Measurements from ENCODE around the gene VCP.

Gene VCP

DNA sequence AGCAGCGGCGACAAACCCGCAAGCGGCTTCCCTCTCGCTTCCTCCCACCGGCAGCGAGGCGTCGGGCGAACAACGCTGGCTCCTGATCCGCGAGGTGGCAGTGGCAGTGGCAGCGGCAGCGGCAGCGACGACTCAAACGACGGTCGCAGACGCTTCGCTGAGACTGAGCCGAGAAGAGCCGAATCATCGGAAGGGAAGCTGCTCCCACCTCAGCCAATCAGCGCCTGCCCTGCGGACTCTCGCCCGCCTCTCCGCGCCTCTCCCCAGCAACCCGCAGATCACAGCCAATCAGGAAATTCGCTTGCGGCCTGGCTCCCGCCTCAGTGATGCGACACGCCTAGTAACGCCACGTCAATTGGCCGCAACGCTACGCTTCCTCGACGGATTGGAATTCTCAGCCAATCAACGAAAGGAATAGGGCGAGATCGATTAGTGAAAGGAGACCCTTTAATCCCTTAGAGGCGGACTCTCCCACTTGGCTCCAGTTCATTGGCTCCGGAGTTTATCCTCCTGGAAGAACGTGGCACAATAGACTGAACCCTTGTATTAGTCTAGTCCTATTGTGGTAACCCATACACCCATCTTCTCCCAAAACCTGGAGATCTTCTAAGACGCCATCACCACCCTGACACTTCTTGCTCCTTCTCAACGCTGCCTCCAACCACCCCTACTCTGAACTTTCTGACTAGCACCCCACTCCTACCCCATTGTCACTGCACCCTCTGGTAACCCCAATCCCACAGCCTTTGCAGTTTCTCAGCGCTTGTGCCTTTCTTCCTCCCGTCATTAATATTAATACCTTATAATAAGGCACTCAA lies at the start of gene VCP:
Gene VCP (minus strand): TSS at position 165 of the 818 bp plus-strand sequence. CDS start 272 bp downstream, outside the sequence.
- peak; percentile 49 to 99 (median 97) for DNase-seq

DNA sequence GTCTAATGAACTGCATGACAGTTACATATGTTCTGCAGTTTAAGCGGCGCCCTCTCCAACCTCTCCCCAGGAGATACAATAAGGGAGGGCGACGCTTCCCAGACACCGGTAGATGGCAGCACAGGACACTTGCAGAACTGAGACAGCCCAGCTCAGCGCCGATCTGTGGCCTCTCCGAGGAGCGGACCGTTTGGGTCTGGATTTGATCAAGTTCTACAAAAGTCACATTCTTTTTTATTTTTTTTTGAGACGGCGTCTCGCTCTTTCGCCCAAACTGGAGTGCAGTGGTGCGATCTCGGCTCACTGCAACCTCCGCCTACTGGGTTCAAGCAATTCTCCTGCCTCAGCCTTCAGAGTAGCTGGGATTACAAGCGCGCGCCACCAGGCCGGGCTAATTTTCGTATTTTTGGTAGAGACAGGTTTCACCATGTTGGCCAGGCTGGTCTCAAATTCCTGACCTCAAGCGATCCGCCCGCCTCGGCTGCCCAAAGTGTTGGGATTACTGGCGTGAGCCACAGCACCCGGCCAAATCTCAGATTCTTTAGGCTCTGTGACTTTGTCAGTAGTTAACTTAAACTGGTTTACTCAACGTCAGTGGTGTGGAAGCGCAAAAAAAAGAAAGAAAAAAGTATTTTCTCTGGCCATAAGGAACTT lies 44.6 kb upstream of the VCP start:
- peak in 49 of 51 donors; percentile 39 to 92 (median 79) for DNase-seq

DNA sequence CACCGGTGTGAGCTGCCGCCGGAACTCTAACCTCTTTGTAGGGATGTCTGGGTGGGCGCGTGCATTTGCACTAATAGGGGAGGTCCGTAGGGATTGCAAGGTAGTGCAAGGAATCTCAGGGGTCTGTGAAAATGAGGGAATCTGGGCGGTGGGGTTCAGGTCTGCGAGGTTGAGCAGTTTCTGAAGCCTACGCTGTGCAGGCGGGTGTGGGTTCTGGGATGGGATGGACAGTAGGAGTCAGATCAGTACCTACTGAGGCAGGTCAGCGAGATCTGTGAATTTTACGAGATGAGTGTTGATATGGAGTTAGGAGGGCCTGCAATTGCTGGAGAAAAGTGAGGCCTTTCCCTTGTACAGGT lies 44.1 kb upstream of the VCP start:
- peak in 3 of 51 donors; percentile 43 to 56 (median 52) for DNase-seq

DNA sequence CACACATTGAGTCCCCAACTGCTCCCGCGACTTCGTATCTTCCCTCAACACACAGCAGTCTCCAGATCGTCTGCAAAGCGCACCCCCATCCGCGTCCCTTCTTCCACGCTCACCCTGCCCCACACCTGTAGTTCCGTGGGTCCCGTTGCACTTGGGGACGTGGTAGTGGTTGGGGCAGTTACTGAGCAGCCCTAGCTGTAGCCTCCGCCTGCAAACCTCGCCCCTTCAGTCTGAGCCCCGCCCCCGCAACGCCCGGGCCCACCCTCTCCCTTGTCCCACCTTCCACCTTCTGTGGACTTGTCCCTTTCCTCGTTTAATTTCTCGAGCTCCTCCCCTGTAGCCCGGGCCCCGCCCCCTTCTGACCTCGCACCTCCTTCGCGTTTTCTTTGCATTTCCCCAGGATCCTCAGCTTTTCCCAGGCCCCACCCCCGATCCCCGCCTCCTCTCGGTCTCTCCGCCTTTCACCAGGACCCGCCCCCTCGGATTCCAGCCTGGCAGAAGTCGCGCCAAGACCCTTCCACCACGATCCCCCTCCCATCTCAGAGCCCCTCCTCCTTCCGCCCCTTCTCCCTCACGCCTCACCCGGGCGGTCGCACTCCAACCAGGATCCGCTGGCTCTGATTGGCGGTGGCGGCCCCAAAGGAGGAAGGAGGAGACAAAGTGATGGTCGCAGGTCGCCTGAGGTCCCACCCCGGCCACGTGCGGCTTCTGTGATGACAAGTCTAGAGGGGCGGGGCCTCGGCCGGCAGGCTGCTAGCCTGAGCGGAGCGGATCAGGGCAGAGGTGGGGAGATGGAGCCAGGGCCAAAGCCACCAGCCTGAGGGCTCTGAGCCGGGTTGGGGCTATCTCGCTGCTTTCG lies 43.5 kb upstream of the VCP start, which contains the start of gene ATOSB:
Gene ATOSB (minus strand): TSS at position 183 of the 859 bp plus-strand sequence. CDS start 7,588 bp downstream, outside the sequence.
- peak; percentile 27 to 98 (median 88) for DNase-seq

DNA sequence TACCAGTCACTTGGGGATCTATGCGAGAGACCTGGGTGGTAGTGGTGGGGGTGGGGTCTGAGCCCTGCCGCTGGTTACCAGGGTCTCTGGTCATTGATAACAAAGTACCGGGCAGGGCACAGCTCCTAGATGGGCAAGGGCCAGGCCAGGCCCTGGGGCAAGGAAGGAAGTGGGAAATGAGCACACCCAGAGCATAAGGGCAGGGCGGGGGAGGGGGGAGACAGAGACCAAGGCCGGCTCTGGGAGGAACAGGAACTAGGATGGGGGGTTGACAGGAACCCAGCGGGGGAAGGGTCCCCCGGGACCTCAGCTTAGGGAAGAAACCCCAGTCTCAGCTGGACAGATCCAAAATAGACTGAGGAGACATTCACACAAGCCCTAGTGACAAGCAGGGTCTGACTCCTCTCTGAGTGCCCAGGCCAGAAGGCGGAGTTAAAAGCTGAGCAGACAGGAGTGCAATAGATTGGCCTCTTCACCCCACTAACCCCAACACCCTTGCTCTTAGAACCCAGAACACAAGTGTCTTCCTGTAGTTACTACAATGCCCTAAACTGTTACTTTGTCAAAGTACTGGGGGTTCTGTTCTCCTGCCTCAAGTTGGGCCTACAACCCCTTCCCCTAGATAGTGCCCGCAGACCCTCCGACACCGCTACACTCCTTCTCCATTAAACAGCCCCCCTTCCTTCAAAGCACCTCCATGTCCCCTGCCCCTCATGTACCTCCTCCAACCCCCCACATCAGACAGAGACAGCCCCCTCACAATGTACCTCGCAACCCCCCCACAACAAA lies 42.6 kb upstream of the VCP start:
- DNase-seq: peak in 29 of 51 donors; percentile 5 to 52 (median 28)

DNA sequence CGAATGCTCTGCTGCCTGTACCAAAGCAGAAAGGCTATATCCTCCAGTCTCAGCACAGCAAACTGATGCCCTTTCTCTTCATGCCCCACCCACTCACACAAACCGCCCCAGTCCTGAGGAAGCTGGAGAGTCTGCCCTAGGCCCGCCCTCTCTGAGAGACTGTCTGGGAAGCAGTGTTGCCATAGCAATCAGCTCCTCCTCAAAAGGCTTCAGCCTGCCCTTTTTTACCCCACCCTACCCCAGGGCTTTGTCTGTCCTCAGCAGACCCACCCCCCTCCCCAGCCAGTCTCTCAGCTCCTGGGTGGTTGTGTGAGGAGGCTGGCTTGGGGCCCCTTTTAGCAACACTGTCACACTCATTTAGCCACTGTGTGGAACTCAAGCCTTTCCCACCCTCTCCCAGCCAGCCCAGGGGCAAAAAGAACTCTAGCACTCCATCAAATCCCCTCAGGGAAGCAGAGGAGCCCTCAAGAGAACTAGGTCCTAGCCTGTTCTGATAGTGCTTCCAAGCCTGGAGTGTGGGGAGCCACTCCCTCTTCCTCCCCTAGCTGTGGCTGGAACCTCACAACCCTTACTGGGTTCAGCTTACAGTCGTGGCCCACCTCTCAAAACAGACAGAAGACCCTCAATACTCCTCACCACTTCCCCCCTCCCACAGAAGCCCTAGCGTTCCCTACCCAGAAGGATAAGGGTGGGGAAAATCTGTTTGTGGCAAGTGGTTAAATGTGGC lies 41.9 kb upstream of the VCP start:
- DNase-seq: peak in 43 of 51 donors; percentile 20 to 91 (median 65)

DNA sequence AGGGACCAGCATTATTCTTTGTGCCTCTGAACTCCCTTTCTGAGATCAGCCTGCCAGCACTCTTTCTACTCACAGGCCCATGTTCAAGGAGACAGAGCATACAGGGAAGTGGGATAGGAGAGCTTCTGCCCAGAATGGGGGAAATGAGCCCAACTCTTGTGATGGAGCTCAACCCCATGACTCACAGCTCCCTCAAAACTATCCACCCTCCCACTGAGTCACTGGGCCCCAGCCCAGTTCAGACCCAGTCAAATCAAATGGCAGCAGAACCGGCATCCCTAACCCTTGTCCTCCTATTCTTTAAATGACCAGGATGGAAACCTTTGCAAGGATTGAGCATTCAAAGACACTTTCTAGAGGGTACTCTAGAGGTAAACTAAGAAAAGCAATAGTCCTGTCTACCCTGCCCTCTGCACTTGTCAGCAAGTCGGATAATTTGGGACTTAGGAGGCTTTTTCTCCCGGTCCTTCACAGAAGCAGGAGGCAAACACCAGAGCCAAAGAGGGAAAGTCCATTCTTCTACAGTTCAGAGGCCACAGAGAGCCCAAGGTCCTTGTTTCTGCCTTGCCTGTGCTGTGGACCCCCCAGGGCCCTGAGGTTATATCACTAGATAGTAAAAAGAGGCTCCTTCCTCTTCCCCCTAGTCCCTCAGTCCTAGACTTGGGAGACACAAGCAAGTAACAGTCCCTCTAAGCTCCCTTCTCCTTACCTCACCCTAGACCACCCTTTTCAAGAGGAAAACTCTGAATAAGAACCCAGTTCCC lies 40.0 kb upstream of the VCP start:
- DNase-seq: peak in 12 of 51 donors; percentile 10 to 54 (median 36)

DNA sequence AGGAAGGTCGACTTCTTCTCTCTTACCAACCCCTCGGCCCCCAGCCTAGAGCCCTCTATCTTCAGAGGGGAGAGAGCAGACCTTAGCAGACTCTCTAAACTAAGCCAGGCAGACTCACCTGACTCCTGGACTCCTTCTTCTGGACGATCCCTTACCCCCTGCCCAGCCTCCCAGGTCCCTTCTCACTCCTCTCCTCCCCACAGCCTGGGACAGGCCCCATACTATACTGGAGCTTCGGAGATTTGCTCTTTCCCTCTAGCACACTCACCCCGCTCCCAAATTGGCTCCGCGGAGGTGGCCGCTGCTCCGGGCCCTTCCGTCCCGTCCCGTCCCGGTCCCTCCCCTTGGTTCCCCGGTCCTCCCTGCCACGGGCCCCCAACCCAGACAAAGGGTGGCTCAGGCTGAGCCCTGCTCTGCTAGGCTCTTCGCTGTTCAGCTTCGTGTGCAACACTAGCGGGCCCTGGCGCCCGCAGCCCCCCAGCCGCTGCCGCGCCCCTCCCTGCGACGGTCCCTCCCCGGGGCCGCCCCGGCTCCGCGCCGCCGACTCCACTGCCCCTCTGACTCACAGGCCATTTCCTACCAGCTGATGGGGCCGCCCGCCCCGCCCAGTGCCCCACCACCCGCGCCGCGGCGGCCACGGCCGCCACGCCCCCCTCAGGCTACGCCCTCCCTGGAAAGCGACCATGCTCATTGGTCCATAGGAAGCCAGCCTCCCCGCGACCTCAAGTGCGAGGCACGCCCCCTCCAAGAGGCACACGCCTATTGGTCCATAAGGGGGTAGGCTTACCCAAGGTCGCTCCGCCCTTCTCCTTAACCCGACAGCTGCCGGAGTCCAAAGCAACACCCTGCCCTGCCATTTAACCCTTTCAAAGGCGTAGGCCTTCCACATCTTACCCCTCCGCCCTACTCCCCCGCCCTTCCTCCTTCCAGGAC lies 38.8 kb upstream of the VCP start:
- peak; percentile 61 to 99 (median 97) for DNase-seq

DNA sequence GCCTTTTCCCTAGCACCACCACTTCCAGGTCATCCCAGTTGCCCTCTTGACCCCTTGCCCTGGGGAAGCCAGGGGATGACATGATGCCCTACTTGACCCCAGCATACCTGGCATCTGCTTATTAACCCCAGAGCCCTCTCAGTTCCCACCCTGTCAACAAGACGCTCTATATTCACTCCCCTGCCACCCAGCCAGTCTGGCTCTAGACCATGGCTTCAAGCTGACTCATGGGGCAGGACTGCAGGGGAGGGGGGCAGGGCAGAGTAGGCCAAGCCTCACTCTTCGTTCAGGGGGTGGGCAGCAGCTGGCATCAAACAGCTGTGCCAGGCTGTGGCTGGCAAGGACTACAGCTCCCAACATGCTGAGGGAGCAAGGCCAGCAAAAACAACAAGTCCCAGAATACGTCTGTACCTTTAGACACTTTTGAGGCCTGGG lies 37.9 kb upstream of the VCP start:
- peak in 40 of 51 donors; percentile 3 to 87 (median 58) for DNase-seq

DNA sequence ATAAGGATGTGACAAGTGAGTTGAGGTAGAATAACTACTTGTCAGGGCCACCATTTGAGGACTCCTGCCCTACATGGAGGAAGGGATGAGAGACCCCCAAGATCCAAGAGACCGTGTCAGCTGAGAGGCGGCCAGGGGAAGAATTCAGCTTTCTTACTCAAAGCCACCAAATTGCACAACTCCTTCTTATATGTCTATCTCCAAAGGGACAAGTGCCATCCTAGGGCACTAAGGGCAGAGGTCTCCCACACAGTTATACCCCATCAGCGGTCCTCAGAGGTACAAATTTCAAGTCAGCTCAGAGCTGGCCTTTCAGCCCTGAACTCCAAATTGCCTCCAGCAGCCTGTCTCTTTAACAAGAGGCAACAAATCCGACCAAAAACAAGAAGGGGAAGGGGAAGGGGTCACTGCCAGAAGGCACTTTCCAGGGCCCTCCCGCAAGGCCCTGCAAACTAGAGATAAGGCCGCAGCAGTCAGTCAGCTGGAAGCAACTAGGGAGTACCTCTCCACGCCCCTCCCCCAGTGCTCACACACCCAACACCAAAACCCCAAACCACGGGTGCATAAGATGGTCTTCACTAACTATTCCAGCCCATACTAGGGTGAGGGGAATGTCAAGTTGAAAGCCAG lies 36.6 kb upstream of the VCP start:
- DNase-seq: no peak

DNA sequence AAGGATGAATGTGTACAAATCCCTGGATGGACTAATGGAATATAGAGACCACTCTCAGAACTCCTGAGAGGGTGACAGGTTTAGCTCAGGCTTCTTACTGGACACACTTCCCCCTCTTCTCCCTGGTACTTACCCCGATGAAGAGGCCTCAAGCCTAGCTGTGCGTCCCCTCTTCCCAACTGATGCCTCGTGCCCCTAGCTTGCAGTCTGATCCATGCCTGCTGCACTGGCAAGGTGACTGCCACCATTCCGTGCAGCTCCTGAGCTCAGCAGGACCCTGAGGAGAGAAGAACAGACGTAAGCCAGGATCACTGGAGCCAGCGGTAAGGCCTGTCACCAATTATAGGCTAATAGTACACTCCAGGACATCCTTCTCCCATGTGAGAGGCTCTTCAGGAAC lies 36.0 kb upstream of the VCP start:
- no peak for DNase-seq

DNA sequence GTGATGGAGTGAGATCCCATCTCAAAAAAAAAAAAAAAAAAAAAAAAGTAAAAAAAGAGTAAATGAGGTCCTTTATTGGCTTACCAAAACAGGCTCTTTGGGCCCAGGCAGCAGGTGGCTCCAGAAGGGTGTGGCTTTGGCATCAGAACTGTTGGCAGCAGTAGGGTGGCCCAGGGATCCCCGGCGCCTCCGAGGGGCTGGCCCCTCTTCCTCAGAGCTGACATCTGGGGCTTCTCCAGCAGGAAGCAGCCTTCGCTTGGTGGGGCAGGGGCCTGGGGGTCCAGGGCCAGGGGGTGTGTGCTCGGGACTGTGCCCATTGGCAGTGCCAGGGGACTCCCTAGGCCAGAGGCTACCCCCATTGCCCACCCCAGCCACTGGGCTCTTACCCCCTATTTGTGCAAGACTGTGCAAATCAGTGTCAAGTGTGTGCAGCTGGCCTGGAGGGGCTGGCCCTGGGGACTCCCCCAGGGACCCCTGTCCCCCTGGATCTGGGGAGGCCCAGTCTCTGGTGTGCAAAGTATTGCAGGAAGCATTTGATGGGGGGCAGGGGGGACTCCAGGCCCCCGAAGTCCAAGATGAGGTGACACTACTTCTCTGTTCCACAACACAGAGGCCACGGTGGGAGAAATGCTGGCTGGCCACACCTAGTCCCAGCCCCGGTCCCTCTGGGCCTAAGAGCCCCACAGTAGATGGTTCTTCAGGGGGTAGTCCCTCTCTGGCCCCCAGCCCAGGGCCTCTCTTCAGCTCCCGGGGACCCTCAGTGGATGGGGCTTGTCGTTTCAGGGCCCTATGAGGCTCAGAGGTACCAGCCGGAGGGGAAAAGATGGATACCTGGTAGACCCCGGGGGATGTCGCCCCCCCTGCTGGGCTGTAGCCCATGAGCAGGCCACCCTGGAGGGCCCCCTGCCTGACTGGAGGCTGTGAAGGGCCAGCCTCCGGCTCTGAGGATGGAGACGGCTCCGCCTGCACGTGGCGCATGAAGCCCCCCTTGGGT lies 35.2 kb upstream of the VCP start:
- no peak for DNase-seq

DNA sequence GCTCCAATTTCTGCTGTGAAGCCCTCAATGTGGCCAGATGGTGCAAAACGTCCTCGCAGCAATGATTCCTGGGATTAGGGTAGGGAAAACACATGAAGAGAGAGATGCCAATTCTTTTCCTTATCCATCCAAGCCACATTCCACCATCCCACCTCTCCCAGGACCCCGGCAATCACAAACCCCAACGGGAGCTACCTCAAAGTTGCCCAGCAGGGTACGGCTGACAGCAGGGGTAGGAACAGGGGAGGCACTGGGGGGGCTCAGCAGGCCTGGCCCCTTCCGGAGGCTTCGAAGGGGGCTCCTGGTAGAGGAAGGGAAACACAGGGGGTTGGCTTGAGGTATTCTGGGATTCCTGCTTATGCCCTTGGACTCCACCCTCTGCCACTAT lies 33.9 kb upstream of the VCP start:
- no peak for DNase-seq

DNA sequence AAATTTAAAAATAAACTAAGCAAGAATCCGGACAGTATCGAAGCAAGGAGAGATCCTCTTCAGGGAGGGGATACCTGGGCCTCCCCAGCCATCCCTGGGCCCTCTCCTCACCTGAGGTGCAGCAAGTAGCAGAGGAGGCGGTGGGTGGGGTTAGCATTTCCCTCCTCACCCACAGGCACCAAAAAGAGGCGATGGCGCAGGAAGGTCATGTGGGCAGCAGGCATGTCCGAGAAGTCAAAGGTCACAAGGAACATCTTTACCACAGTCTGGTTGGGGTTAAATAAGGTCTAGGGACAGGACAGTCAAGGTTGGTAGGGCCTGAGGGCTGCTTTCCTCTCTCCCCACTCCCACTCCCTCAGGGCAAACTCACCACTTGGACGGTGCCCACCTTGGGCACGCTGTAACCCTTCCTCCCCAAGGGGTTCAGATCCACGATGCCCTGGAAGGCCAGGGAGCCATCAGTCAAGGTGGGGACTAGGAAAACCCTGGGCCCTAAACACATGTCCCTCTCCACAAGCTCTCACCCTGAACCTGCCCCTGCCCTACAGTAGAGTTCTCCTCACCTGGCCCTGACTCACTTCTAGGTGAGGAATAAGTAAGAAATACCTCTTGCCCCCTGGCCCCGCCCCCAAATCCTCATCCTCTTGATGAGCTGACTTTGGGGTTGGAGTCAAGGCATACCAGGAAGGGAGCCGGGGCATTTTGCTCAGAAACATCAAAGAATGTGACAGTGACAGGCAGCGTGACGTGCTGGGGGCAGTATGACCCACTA lies 33.3 kb upstream of the VCP start:
- DNase-seq: no peak

DNA sequence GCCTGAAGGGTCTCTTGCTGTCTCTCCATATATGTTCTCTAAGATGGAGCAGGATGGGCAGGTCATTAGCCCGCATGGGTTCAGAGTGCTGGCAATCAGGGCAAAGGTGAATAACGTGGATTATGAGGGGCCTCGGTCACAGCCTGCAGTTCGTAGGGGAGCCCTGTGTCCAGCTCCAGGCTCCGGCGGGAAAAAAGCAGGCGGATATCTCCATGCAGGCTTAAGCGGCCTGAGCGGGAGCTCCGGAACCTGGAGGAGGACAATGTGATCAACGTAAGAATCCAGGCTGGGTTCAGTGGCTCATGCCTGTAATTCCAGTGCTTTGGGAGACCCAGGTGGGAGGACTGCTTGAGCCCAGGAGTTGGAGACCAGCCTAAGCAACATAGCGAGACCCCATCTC lies 32.7 kb upstream of the VCP start:
- DNase-seq: no peak

DNA sequence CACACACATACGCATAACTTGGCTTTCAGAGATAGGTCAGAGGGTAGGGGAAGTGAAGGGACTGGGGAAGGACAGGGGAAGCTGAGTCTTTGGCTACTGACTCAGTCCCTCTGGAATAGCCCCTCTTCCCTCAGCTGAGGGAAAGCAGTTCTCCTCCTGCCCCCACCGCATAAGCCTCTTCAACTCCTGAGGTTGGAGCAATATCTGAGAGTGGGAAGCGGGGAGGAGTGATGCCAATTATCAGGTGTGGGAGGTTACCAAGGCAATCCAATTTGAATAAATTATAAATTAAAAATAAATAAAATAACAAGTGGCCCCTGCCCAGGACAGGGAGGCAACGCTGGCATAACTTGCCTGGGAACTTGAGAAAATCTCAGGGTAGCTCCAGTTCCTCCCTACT lies 32.2 kb upstream of the VCP start:
- peak in 1 of 51 donors; percentile 3 for DNase-seq
